Natural killer cell treated with Interleukin-12 subunit alpha and Interleukin-12 subunit beta and Interleukin-15 and Interleukin-18, amount 100 ng/mL, for 72 hours (primary cell): ENCODE measurements around the gene AARS1. TPM values are rescaled to one million over a fixed set of nuclear protein-coding genes. Genes with fewer than 3 reads are reported as not detected.
A peak's percentile ranks its signal among the peaks of the same experiment; 100 is the strongest.
"Not testable (repeated sequence)": the region's sequence is repeated elsewhere in the genome, so short reads cannot be mapped to it uniquely, and the experiment has no call there.

Experiments
- ATAC-seq, 2 donors: fragments of 150-1000 bp; cut with Tn5 transposase in 1 of 2; sonication (Bioruptor Pico), chemical (Tn5 transposase) in 1 of 2; 2 replicates each; pipeline ENCODE4 v1.10.0; 2021
- DNase-seq: peaks from one replicate; pipeline ENCODE4 v3.0.0; 2022; ENCODE audit warnings: low spot score
- H3K27ac Mint-ChIP-seq, 2 donors: 1 replicate in 1 of 2; 2 replicates in 1 of 2; pipeline ENCODE4 v1.8.0; 2022; ENCODE audit warnings: mixed read lengths in 2 of 2, mild to moderate bottlenecking in 1 of 2, moderate library complexity in 1 of 2
- H3K27me3 Mint-ChIP-seq, 2 donors: 1 replicate in 1 of 2; 2 replicates in 1 of 2; pipeline ENCODE4 v1.8.0; 2022; ENCODE audit warnings: mixed read lengths in 2 of 2
- H3K36me3 Mint-ChIP-seq: one replicate; pipeline ENCODE4 v1.8.0; 2022; ENCODE audit warnings: mixed read lengths
- H3K4me1 Mint-ChIP-seq, 2 donors: 1 replicate in 1 of 2; 2 replicates in 1 of 2; pipeline ENCODE4 v1.8.0; 2022; ENCODE audit warnings: low read depth in 2 of 2, mixed read lengths in 2 of 2, mild to moderate bottlenecking in 1 of 2
- H3K4me3 Mint-ChIP-seq: one replicate; pipeline ENCODE4 v1.8.0; 2022; ENCODE audit warnings: mixed read lengths
- H3K9me3 Mint-ChIP-seq: 2 replicates; pipeline ENCODE4 v1.8.0; 2022; ENCODE audit warnings: mixed read lengths
- total RNA-seq, 2 donors: library from RNA; stranded (reverse); gene quantifications; one replicate each; pipeline ENCODE4 v1.2.3, GENCODE V29; 2022

AARS1 gene
- total RNA-seq, 2 donors from 2014 or later: 109 to 130 TPM

DNA sequence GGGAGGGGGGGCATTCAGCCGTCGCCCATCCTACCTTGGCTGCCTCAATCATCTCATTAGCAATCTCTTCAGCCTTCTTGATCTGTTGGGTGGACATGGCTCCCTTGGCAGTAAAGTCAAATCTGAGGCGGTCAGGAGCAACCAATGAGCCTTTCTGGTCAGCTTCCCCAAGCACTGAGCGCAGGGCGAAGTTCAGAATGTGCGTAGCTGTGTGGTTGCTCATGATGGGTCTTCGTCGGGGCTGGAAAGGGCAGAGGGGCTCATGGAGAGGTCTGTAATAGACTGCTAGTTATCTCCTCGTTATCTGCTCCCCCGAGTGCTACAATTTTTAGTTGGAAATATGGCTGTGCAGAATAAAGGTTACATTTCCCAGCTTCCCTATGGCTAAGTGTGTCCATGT, 30.4 kb downstream of the AARS1 start:
- ATAC-seq: no peak
- no peak overlapping the region for H3K4me3 Mint-ChIP-seq
- no peaks in the 10 kb centered on the region for H3K9me3 Mint-ChIP-seq
- no peaks in the 10 kb centered on the region for H3K27me3 Mint-ChIP-seq
- DNase-seq: no peak
- H3K4me1 Mint-ChIP-seq: no peaks in the 10 kb centered on the region
- H3K27ac Mint-ChIP-seq: no peak overlapping the region
- peaks cover 5% of the 10 kb centered on the region for H3K36me3 Mint-ChIP-seq

DNA sequence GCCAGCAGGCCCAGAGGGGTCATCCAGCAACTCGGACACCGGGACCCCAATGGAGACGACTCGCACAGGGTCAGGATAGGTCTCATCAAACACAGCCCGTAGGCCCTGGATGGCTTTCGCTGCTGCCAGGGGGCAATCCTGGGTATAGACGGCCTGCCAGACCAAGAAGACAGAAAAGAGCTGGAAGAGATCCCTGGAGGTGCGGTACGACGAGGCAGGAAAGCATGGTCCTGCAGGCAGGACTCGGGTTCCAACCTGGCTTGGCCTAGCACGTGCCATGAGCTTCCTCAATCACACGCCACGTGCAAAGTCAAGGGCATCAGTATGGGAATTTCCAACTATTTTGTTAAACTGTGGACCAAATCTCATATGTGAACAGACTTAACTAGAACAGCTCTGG, 31.2 kb downstream of the AARS1 start:
- no peak overlapping the region for H3K4me3 Mint-ChIP-seq
- H3K27me3 Mint-ChIP-seq: no peaks in the 10 kb centered on the region
- no peaks in the 10 kb centered on the region for H3K9me3 Mint-ChIP-seq
- DNase-seq (no peak), ATAC-seq (no peak)
- no peak overlapping the region for H3K27ac Mint-ChIP-seq
- peaks cover 5% of the 10 kb centered on the region for H3K36me3 Mint-ChIP-seq
- H3K4me1 Mint-ChIP-seq: no peaks in the 10 kb centered on the region

DNA sequence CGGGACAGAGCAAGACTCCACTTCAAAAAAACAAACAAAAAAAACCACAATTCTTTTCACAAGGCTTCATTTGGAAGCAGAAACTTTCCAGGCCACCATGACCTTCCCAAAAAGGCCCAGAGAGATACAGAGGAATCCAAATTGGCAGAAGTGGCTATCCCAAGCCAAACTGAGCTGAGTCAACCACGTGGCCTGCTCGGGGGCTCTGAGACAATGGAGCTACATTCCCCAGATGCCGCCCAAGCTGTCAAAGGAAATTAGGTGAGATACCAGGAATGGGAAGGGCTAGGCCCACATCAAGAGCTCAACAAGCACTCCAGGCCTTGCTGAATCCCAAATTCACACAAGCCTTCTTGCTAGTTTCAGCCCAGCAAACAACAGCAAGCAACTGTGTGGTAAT, 31.9 kb downstream of the AARS1 start:
- peaks cover 3% of the 10 kb centered on the region for H3K36me3 Mint-ChIP-seq
- H3K27ac Mint-ChIP-seq: no peak overlapping the region
- H3K27me3 Mint-ChIP-seq: no peaks in the 10 kb centered on the region
- ATAC-seq (no peak), DNase-seq (no peak)
- H3K4me1 Mint-ChIP-seq: peaks cover 0 to 1% of the 10 kb centered on the region in 2 donors
- no peaks in the 10 kb centered on the region for H3K9me3 Mint-ChIP-seq
- no peak overlapping the region for H3K4me3 Mint-ChIP-seq

DNA sequence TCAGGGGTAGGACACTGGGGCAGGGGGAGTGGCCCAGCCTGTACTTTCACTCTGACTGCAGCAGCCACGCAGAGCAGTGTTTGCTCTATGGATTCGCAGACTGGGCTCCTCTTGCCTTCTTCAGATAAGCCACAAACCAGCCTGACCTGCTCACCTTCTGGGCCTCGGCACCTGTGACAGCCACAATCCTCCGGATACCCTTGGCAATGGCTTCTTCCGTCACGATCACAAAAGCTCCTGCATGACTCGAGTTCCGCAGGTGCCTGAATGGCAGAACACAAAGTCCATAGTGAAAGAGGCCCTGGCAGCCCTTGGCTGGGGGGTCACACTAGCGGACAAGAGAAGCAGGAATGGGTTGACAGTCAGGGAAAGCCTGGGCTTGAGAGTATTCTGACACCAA, 33.7 kb downstream of the AARS1 start:
- H3K9me3 Mint-ChIP-seq: no peaks in the 10 kb centered on the region
- no peak for DNase-seq
- H3K4me3 Mint-ChIP-seq: no peak overlapping the region
- peaks cover 7 to 8% of the 10 kb centered on the region in 2 donors for H3K4me1 Mint-ChIP-seq
- ATAC-seq: no peak
- no peak overlapping the region for H3K27ac Mint-ChIP-seq
- no peaks in the 10 kb centered on the region for H3K36me3 Mint-ChIP-seq
- no peaks in the 10 kb centered on the region for H3K27me3 Mint-ChIP-seq

DNA sequence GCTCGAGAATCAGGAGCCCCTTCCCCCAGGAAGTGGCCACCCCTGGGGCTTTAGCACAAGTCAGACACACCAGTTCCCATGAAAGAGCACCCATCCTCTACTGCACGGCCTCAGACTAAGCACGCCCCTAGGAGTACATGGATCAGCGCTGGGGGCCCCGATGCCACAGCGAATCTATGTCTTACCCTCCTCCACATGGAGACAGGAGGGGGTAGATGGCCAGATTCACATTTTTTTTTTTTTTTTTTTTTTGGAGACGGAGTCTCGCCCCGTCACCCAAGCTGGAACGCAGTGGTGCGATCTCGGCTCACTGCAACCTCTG, 34.4 kb downstream of the AARS1 start:
- H3K27ac Mint-ChIP-seq: no peak overlapping the region
- ATAC-seq (no peak), DNase-seq (no peak)
- H3K9me3 Mint-ChIP-seq: no peaks in the 10 kb centered on the region
- H3K36me3 Mint-ChIP-seq: no peaks in the 10 kb centered on the region
- H3K4me1 Mint-ChIP-seq: peaks cover 7 to 8% of the 10 kb centered on the region in 2 donors
- no peaks in the 10 kb centered on the region for H3K27me3 Mint-ChIP-seq
- H3K4me3 Mint-ChIP-seq: no peak overlapping the region

DNA sequence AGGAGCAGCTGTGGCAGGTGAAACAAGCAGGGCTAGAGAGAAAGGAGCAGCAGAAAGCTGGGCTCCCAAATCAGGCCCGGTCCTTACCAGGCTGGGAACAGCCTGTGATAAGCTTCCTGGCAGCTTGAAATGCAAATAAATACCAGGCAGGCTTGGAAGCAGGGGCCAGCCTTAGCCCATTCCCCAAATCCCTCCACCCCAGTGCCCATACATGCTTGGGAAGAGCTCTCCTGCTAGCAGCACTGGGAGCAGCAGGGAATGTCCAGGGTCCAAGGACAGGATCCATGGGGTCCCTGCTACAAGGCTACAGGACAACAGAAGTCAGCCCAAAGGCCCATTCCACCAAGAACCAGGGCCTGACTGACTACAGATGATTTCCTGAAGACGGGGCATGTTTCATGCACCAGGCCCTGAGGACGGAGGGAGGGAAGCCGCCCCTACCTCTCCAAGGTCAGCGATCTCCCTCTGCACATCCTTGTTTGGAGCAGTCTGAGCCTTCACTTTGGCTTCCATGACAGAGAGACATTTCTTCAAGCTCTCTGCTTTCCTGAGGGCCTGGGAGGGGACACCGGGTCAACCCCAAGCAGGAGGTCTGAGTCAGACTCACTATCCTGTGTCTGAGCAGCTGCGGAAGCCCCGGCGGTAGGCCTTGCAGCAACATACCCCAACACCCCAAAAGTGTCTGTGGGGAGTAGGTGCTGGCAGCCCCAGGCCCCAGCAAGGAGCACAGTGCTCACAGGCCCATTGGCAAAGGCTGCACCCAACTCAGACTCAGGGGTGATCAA, 34.9 kb downstream of the AARS1 start:
- ATAC-seq: no peak
- no peak for DNase-seq
- H3K36me3 Mint-ChIP-seq: no peaks in the 10 kb centered on the region
- H3K27ac Mint-ChIP-seq: no peak overlapping the region
- H3K4me1 Mint-ChIP-seq: peaks cover 8 to 9% of the 10 kb centered on the region in 2 donors
- H3K27me3 Mint-ChIP-seq: no peaks in the 10 kb centered on the region
- no peaks in the 10 kb centered on the region for H3K9me3 Mint-ChIP-seq
- no peak overlapping the region for H3K4me3 Mint-ChIP-seq

DNA sequence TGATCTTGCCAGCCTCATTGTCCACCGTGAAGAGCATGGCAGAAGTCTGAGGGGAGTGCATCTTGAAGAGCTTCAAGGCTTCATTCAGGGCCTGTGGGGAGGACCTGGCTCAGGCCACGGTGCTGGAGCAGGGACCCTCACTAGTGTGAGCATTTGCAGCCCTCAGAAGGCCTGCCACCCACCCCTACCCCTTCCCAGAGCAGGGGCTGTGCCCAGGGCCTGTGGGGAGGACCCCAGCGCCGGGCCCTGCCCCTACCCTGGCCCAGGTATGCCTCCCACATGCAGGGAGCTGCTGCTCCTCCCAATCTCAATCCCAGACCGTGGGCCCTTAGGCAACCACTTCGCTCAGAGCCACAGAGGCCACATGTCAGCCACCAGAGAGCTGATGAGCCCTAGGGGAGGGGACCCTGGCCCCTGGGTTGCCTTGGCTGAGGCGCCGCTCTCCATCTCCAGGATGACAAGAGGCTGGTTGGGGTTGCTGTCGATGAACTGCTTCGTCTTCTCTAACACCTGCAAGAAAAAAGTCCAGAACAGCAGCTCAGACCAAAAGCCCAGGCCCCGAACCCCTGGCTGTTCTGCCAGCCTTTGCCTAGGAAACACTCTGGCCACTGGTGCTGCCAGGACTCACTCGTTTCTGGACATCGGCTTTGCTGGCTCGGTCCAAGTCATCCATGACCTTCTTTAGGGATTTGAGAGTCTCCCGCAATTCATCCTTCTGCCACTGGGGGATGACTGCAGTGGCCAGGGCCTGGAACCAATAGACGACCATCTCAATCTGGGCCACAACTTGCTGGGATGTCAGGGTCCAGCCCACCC, 35.8 kb downstream of the AARS1 start:
- Mint-ChIP-seq H3K9me3 (no peaks in the 10 kb centered on the region), H3K4me3 (no peak overlapping the region), H3K36me3 (no peaks in the 10 kb centered on the region), H3K4me1 (peaks cover 8 to 14% of the 10 kb centered on the region in 2 donors), H3K27ac (no peak overlapping the region), H3K27me3 (no peaks in the 10 kb centered on the region)
- no peak for DNase-seq
- no peak for ATAC-seq

DNA sequence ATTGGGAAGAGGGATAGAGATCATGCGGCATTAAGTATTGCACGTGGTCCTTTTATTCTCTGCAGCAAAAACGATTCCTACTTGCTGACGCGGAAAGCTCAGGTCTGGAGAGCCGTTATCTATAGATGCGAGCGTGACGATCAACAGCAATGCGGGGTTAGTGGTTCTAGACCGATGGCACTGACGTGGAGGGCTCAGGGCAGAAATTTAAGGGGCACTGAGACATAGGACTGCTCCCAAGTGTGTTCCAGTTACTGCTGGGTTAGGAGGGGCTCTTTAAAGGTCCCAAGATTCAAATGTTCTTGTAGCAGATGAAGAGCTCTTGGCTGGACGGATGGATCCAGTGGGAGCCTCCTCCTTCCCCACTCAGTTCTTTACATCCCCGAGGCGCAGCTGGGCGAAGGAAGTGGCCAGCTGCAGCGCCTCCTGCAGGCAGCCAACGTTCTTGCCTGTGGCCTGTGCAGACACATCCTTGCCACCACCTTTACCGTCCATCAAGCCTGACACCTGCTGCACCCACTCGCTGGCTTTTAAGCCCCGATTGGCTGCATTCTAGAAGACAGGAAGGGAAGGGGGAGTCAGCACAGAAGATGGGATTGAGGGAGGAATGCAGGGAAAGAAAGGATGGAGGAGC, 36.8 kb downstream of the AARS1 start:
- Mint-ChIP-seq H3K4me3 (peak overlapping the region; percentile 79), H3K36me3 (no peaks in the 10 kb centered on the region), H3K9me3 (no peaks in the 10 kb centered on the region)

DNA sequence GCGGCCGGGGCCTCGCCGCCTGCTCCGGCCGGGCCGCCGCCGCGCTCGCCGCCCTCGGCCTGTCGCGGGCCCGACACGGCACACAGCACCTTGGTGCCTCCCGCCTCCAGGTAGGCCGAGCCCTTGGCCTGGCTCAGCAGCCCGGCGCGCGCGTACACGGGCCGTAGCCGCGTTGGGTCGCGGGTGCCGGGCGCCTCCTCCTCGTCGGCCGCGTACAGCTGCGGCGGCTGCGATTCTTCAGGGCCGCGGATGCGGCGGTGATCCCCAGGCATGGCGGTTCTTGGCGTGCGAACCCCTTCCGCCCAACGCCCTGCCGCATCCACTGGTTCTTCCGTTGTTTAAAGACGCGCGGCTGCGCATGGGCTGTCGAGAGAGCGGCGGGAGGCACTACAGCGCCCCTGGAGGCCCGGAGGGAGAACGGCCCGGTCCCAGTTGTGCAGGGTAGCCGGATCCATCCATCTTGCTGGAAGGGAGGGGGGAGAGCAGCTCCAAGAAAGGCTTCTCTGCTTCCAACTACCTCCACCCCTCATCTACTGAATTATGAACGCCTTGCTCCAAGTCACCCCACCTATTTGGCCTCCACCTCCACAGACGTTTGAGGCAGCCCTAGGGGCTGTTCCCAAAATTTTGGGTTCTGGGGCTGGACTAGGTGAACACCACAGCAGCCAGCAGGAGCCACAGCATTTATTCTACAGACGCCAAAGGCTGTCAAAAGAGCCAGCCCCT, 37.5 kb downstream of the AARS1 start, which contains the start of gene EXOSC6:
Gene EXOSC6, minus strand, starts transcription at position 312 of the 726 bp plus-strand sequence. Its CDS starts 40 bp downstream, at position 272.
- no peaks in the 10 kb centered on the region for H3K27me3 Mint-ChIP-seq
- no peaks in the 10 kb centered on the region for H3K9me3 Mint-ChIP-seq
- peak; percentile 95 to 96 for ATAC-seq
- H3K4me1 Mint-ChIP-seq: peaks cover 8 to 14% of the 10 kb centered on the region in 2 donors
- peak within 1 kb of the TSS; percentile 86 for H3K4me3 Mint-ChIP-seq
- peak within 1 kb of the TSS; percentile 74 to 78 for H3K27ac Mint-ChIP-seq
- no peaks in the 10 kb centered on the region for H3K36me3 Mint-ChIP-seq
- DNase-seq: peak; percentile 95

More for the DNA sequence above, 36.8 kb downstream of the AARS1 start:
- Mint-ChIP-seq H3K4me1 (peaks cover 8 to 14% of the 10 kb centered on the region in 2 donors), H3K27ac (peak overlapping the region; percentile 74 to 78), H3K27me3 (no peaks in the 10 kb centered on the region)
- no peak for DNase-seq
- ATAC-seq: no peak

DNA sequence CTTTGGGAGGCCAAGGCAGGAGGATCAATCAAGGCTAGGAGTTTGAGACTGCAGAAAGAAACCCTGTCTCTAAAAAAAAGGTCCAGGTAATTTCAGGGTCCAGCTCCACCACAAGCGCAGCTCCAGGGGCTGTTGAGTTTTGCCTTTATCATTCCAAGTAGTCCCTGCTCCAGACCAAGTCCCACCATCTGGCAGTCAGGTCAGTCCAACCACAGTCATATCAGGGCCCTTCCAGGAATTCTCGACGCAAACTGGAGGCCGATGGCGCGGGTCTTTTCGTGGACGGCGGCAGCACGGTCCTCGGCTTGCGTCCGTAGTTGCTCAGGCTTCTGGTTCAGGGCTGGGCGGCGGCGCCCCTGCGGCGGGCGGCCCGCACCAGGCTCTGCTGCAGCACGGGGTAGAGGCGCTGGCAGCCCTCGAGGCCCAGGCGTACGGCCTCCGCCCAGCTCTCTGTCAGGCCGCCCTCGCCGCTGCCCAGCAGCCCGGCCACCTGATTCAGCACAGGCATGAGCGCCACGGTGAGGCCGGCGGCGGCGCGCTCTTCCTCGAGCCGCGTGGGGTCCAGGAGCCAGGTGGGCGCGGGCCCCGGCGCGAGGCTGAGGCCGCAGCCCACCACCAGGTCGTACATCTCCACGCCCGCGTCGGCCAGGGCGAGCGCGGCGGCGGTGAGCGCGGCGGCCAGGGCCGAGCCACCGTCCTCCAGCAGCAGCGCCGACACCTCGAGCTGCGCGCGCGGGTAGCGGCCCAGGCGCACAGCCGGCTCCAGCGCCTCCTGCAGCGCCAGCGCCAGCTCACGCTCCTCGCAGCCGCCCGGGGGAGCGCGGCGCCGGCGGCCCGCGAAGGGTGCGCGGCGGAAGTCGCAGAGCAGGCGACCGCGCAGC, 38.3 kb downstream of the AARS1 start:
- Mint-ChIP-seq H3K4me3 (peak overlapping the region; percentile 86), H3K27ac (peak overlapping the region; percentile 74 to 78), H3K27me3 (no peaks in the 10 kb centered on the region), H3K4me1 (peaks cover 8 to 14% of the 10 kb centered on the region in 2 donors), H3K9me3 (no peaks in the 10 kb centered on the region), H3K36me3 (no peaks in the 10 kb centered on the region)
- DNase-seq (peak; percentile 66), ATAC-seq (peak; percentile 40 to 72)

DNA sequence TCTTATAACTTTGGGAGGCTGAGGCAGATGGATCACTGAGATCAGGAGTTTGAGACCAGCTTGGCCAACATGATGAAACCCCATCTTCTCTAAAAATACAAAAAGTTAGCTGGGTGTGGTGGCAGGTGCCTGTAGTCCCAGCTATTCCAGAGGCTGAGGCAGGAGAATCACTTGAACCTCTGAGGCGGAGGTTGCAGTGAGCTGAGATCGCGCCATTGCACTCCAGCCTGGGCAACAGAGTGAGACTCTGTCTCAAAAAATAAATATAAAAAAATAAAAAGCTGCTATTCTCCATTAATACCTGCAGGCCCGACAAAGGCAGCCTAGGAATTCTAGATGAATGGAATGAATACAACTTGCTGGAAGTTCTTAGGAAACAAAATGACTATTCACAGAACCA, 39.6 kb downstream of the AARS1 start:
- not testable (repeated sequence) for H3K9me3 Mint-ChIP-seq, ATAC-seq, DNase-seq, H3K27me3 Mint-ChIP-seq, H3K36me3 Mint-ChIP-seq
- Mint-ChIP-seq H3K4me1 (peaks cover 8 to 14% of the 10 kb centered on the region in 2 donors), H3K4me3 (peak overlapping the region; percentile 86), H3K27ac (peak overlapping the region in 1 of 2 donors; percentile 71)

DNA sequence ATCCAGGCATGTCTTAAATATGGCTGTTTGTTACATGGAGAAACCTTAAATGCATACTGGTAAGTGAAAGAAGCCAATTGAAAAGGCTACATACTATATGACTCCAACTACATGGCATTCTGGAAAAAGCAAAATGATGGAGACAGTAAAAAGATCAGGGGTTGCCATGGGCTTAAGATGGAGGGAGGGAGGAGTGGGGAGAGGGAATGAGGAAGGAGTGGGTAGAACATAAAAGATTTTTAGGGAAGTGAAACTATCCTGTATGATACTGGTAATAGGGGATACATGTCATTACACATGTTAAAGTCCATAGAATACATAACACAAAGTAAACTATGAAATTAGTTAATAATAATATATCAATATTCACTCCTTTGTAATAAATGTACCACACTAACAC, 50.5 kb downstream of the AARS1 start:
- not testable (repeated sequence) for H3K9me3 Mint-ChIP-seq, H3K4me3 Mint-ChIP-seq, H3K4me1 Mint-ChIP-seq, H3K27me3 Mint-ChIP-seq, H3K27ac Mint-ChIP-seq, H3K36me3 Mint-ChIP-seq, DNase-seq, ATAC-seq

DNA sequence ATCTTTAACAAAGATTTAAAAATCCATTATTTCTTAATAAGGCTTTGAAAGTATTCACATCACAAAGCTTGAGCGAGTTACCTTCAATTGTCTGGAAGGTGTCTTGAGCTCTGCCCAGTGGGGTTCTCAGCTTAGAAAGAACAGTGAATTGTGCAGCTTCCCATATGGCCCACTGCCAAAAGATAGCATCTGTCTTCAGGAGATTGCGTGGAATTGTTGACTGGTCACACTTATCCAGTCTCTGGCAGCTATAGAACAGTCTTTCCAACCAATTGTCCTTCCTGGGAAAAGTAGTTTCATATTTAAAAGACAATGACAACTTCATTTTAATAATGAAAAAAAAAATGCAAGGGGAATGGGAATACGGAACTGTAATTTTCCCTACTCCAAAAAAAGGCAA, 57.5 kb downstream of the AARS1 start:
- not testable (repeated sequence) for H3K9me3 Mint-ChIP-seq, H3K36me3 Mint-ChIP-seq, H3K4me1 Mint-ChIP-seq, DNase-seq, H3K27ac Mint-ChIP-seq, H3K4me3 Mint-ChIP-seq, H3K27me3 Mint-ChIP-seq, ATAC-seq
